Glutamatergic neuron (in vitro differentiated cells): ENCODE data around the gene GALNT13. TPM values are rescaled to one million over a fixed set of nuclear protein-coding genes. Genes with fewer than 3 reads are reported as not detected.

Experiments used
- DNase-seq: peaks from one replicate; pipeline ENCODE4 v3.0.0; 2022
- H3K27ac Mint-ChIP-seq: one replicate; pipeline ENCODE4 v1.8.0; 2020; ENCODE audit warnings: mild to moderate bottlenecking, mixed read lengths, inconsistent platforms; ENCODE audit not compliant: unreplicated experiment
- H3K27me3 Mint-ChIP-seq: one replicate; pipeline ENCODE4 v1.8.0; 2020; ENCODE audit warnings: mild to moderate bottlenecking, moderate library complexity, mixed read lengths, inconsistent platforms; ENCODE audit not compliant: unreplicated experiment
- H3K36me3 Mint-ChIP-seq: one replicate; pipeline ENCODE4 v1.8.0; 2020; ENCODE audit warnings: mild to moderate bottlenecking, mixed read lengths, inconsistent platforms; ENCODE audit not compliant: unreplicated experiment
- H3K4me1 Mint-ChIP-seq: one replicate; pipeline ENCODE4 v1.8.0; 2020; ENCODE audit warnings: mild to moderate bottlenecking, low read depth, mixed read lengths, inconsistent platforms; ENCODE audit not compliant: unreplicated experiment
- H3K4me3 Mint-ChIP-seq: one replicate; pipeline ENCODE4 v1.8.0; 2020; ENCODE audit warnings: mild to moderate bottlenecking, mixed read lengths, inconsistent platforms; ENCODE audit not compliant: unreplicated experiment
- H3K9me3 Mint-ChIP-seq: one replicate; pipeline ENCODE4 v1.8.0; 2020; ENCODE audit warnings: mild to moderate bottlenecking, moderate library complexity, mixed read lengths, inconsistent platforms; ENCODE audit not compliant: unreplicated experiment
- CTCF ChIP-seq: fragments of 200-600 bp; sonication (generic); IDR thresholded peaks from one replicate; pipeline ENCODE4 v1.5.0; 2021; ENCODE audit not compliant: partially characterized antibody, unreplicated experiment
- total RNA-seq: library from RNA; stranded (reverse); fragmentation: NEBNext Ultra II Directional; extraction: Animal tissue kit (Norgen Biotek cat#: 25700); gene quantifications from one replicate; pipeline ENCODE4 v1.2.1, GENCODE V29; 2021; ENCODE audit not compliant: unreplicated experiment

GALNT13 gene
- total RNA-seq, 1 donor from 2014 or later: 5.5 TPM

- Mint-ChIP-seq H3K4me3 (no peak overlapping the region), H3K27ac (no peak overlapping the region), H3K27me3 (no peaks in the 10 kb centered on the region), H3K4me1 (no peaks in the 10 kb centered on the region), H3K9me3 (peaks cover 3% of the 10 kb centered on the region), H3K36me3 (no peaks in the 10 kb centered on the region)
- no peak for TF ChIP-seq CTCF
- no peak for DNase-seq
These were observed 302.2 kb downstream of the GALNT13 start for GRCh38 chr2:154173919-154174318.

GRCh38 chr2:154182008-154182407 lies 310.3 kb downstream of the GALNT13 start:
- no peak for DNase-seq
- Mint-ChIP-seq H3K4me1 (no peaks in the 10 kb centered on the region), H3K4me3 (no peak overlapping the region), H3K36me3 (peaks cover 14% of the 10 kb centered on the region), H3K27ac (no peak overlapping the region), H3K9me3 (peaks cover 4% of the 10 kb centered on the region), H3K27me3 (no peaks in the 10 kb centered on the region)
- TF ChIP-seq CTCF: no peak

GRCh38 chr2:154187948-154188347 lies 316.2 kb downstream of the GALNT13 start:
- H3K27me3 Mint-ChIP-seq: no peaks in the 10 kb centered on the region
- peaks cover 6% of the 10 kb centered on the region for H3K4me1 Mint-ChIP-seq
- no peak for TF ChIP-seq CTCF
- peaks cover 19% of the 10 kb centered on the region for H3K36me3 Mint-ChIP-seq
- H3K9me3 Mint-ChIP-seq: peaks cover 6% of the 10 kb centered on the region
- H3K4me3 Mint-ChIP-seq: no peak overlapping the region
- no peak overlapping the region for H3K27ac Mint-ChIP-seq
- DNase-seq: no peak

GRCh38 chr2:154189953-154190352 lies 318.2 kb downstream of the GALNT13 start:
- Mint-ChIP-seq H3K9me3 (peaks cover 6% of the 10 kb centered on the region), H3K4me1 (peaks cover 6% of the 10 kb centered on the region), H3K27ac (no peak overlapping the region), H3K27me3 (no peaks in the 10 kb centered on the region), H3K36me3 (peaks cover 12% of the 10 kb centered on the region), H3K4me3 (no peak overlapping the region)
- TF ChIP-seq CTCF: no peak
- DNase-seq: no peak

- peaks cover 10% of the 10 kb centered on the region for H3K4me1 Mint-ChIP-seq
These were observed 321.5 kb downstream of the GALNT13 start for GRCh38 chr2:154193246-154193645.

More at GRCh38 chr2:154193246-154193645, 321.5 kb downstream of the GALNT13 start:
- no peaks in the 10 kb centered on the region for H3K27me3 Mint-ChIP-seq
- no peak for DNase-seq
- H3K9me3 Mint-ChIP-seq: no peaks in the 10 kb centered on the region
- TF ChIP-seq CTCF: no peak
- H3K4me3 Mint-ChIP-seq: no peak overlapping the region
- H3K27ac Mint-ChIP-seq: no peak overlapping the region
- H3K36me3 Mint-ChIP-seq: peaks cover 5% of the 10 kb centered on the region
